HL-60 (cell line): Measurements from ENCODE around the gene ADAMTS14.

ENCODE experiments used
- DNase-seq, 2 experiments: peaks; one replicate each; pipeline ENCODE4 v3.0.0-alpha.2; 2010 to 2020; ENCODE audit warnings: low read depth in 1 of 2, low spot score in 1 of 2
- H3K27ac ChIP-seq: fragments of 250-450 bp; sonication (Bioruptor Pico); replicated peaks from 2 replicates; pipeline ENCODE4 v1.5.1; 2020; ENCODE audit warnings: mild to moderate bottlenecking, moderate library complexity
- H3K27me3 ChIP-seq: fragments of 250-450 bp; sonication (Bioruptor Pico); 2 replicates; pipeline ENCODE4 v1.5.1; 2021; ENCODE audit warnings: mild to moderate bottlenecking, moderate library complexity; ENCODE audit not compliant: insufficient read depth, poor library complexity, severe bottlenecking
- H3K4me3 ChIP-seq: replicated peaks from 2 replicates; pipeline ENCODE4 v1.5.1; 2011; ENCODE audit warnings: mild to moderate bottlenecking, control low read depth, low read length; ENCODE audit not compliant: insufficient read depth
- CTCF ChIP-seq: IDR thresholded peaks from one replicate; pipeline ENCODE4 v1.5.1; 2011; ENCODE audit warnings: low read length, control low read depth, inconsistent platforms; ENCODE audit not compliant: insufficient read depth
- GABPA ChIP-seq: IDR thresholded peaks from 2 replicates; pipeline ENCODE4 v1.6.1; 2012; ENCODE audit warnings: low read depth
- POLR2AphosphoS5 ChIP-seq: IDR thresholded peaks from 2 replicates; pipeline ENCODE4 v1.6.1; 2012; ENCODE audit warnings: low read depth
- REST ChIP-seq: IDR thresholded peaks from 2 replicates; pipeline ENCODE4 v1.6.1; 2012; ENCODE audit warnings: low read depth; ENCODE audit not compliant: insufficient replicate concordance
- SPI1 ChIP-seq: IDR thresholded peaks from 2 replicates; pipeline ENCODE4 v1.6.1; 2012; ENCODE audit warnings: low read depth, mild to moderate bottlenecking, borderline replicate concordance

The ADAMTS14 gene

GRCh38 chr10:70688828-70689227 is 16.5 kb downstream of the ADAMTS14 start:
- Histone ChIP-seq H3K4me3 (no peak overlapping the region), H3K27ac (no peak overlapping the region), H3K27me3 (no peaks in the 10 kb centered on the region)
- TF ChIP-seq CTCF = no peak
- no peak for TF ChIP-seq SPI1
- TF ChIP-seq POLR2AphosphoS5 = no peak
- TF ChIP-seq REST = no peak
- no peak for TF ChIP-seq GABPA
- DNase-seq = no peak

GRCh38 chr10:70689661-70690060 is 17.4 kb downstream of the ADAMTS14 start:
- no peak overlapping the region for H3K27ac ChIP-seq
- H3K4me3 ChIP-seq = no peak overlapping the region
- H3K27me3 ChIP-seq = no peaks in the 10 kb centered on the region

GRCh38 chr10:70690589-70690988 is 18.3 kb downstream of the ADAMTS14 start:
- Histone ChIP-seq H3K4me3 (no peak overlapping the region), H3K27me3 (no peaks in the 10 kb centered on the region), H3K27ac (no peak overlapping the region)
- TF ChIP-seq CTCF (no peak), POLR2AphosphoS5 (no peak), GABPA (no peak), REST (no peak), SPI1 (no peak)
- DNase-seq = no peak

More at GRCh38 chr10:70689661-70690060, 17.4 kb downstream of the ADAMTS14 start:
- no peak for TF ChIP-seq CTCF
- no peak for DNase-seq

GRCh38 chr10:70691611-70692010 is 19.3 kb downstream of the ADAMTS14 start:
- Histone ChIP-seq H3K27ac (no peak overlapping the region), H3K27me3 (no peaks in the 10 kb centered on the region), H3K4me3 (no peak overlapping the region)
- no peak for DNase-seq
- TF ChIP-seq POLR2AphosphoS5 = no peak
- no peak for TF ChIP-seq SPI1
- TF ChIP-seq REST = no peak
- TF ChIP-seq CTCF = no peak
- no peak for TF ChIP-seq GABPA
